OCI-LY7 (cell line): ENCODE measurements around the gene EZH1.

Source experiments
- EZH2phosphoT487 ChIP-seq: fragments of 200-600 bp; sonication (generic); IDR thresholded peaks from 2 replicates; pipeline ENCODE4 v1.6.1; 2018; ENCODE audit warnings: low read depth, borderline replicate concordance, mild to moderate bottlenecking, mixed run types, antibody characterized with exemption, low read length, moderate library complexity, mixed read lengths
- TF ChIP-seq, protein P1 (sequence below): fragments of 200-600 bp; sonication (generic); conservative IDR thresholded peaks from 2 replicates; pipeline ENCODE4 v1.5.1; 2014; ENCODE audit warnings: mild to moderate bottlenecking, antibody characterized with exemption, low read length, moderate library complexity, mixed read lengths

GRCh38 chr17:42779304-42779935, 34.6 kb upstream of the EZH1 start:
- TF ChIP-seq, protein P1, sequence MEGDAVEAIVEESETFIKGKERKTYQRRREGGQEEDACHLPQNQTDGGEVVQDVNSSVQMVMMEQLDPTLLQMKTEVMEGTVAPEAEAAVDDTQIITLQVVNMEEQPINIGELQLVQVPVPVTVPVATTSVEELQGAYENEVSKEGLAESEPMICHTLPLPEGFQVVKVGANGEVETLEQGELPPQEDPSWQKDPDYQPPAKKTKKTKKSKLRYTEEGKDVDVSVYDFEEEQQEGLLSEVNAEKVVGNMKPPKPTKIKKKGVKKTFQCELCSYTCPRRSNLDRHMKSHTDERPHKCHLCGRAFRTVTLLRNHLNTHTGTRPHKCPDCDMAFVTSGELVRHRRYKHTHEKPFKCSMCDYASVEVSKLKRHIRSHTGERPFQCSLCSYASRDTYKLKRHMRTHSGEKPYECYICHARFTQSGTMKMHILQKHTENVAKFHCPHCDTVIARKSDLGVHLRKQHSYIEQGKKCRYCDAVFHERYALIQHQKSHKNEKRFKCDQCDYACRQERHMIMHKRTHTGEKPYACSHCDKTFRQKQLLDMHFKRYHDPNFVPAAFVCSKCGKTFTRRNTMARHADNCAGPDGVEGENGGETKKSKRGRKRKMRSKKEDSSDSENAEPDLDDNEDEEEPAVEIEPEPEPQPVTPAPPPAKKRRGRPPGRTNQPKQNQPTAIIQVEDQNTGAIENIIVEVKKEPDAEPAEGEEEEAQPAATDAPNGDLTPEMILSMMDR, result no peak
- TF ChIP-seq EZH2phosphoT487, result no peak
